T-helper 1 cell treated with Interleukin-12 subunit alpha and Interleukin-12 subunit beta and Interleukin-4 antibody, amounts not matched to agents 30 ng/mL and 1 ng/mL, for 36 hours (primary cell): Measurements from ENCODE around the gene KRTAP22-2. TPM values are rescaled to one million over a fixed set of nuclear protein-coding genes. Genes with fewer than 3 reads are reported as not detected.

Experiments
- intact Hi-C: fragments of 100-400 bp; cut with micrococcal nuclease; formaldehyde crosslinking; loops from one replicate; pipeline ENCODE4 v1.15.1; 2024
- total RNA-seq: library from RNA; stranded (reverse); gene quantifications from 2 replicates; pipeline ENCODE4 v1.2.3, GENCODE V29; 2022

Gene KRTAP22-2
- total RNA-seq: not detected in 2 replicates

DNA sequence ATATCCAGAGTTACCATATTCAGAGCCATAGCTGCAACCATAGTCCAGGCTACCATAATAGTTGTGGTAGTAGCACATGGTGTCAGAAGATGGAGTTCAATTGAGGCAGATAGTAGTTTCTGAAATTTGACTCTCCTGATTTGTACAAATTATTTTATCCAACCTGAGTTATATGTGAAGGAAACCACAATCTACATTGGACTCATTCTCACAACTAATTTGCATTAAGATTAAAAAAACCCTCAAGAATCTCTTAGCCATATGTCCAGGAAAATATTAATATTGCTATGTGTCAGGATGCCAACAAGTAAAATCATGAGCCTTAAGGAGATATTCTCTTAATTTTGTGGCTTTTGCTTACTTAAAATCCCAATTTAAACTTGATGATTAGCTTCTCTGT lies at the start of gene KRTAP22-2:
Gene KRTAP22-2 (minus strand): TSS at position 101 of the 400 bp plus-strand sequence.
- intact Hi-C loops: no loop called here

DNA sequence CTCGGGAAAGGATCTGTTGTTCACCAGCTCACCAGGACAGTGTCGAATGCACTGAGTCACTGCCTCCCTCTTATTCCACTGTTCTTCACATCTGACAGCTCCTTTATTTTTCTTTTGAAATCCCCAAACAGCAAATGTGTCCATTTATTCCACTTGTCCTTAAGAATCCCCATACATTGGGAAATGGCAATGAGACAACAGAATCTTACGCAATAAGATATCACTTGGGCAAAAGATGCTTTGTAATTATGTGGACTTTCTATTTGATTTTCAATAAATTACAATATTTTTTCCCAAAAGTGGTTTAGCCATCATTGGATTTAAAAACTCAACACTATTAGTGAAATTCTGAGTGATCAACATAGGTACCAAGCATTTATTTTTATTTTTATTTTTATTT lies 48.5 kb upstream of the KRTAP22-2 start:
- intact Hi-C loops: no loop called here

DNA sequence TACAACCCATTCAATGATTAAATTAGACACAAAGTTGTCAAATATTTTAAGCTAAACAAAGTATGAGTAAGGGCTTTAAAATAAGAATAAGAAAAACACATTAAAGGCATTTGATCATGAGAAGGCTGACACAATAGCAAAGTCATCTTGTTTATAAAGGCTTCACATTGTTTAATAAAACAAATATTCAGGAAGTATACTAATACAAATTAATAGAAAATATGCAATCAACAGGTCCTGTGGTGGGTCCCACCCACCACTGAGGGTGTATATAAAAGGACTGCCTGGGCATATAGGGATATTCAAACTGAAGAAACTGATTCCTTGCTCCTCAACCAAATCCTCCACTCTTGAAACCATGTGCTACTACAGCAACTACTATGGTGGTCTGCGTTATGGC lies 44.7 kb upstream of the KRTAP22-2 start, which contains the start of gene KRTAP20-2:
Gene KRTAP20-2 (plus strand): TSS at position 301 of the 400 bp plus-strand sequence. CDS start 58 bp downstream, at position 359.
- intact Hi-C loops: no loop called here

- intact Hi-C loops: no loop called here
Observed at GRCh38 chr21:30629200-30629599, 39.0 kb upstream of the KRTAP22-2 start.

- intact Hi-C loops: no loop called here
Observed at GRCh38 chr21:30628109-30628508, 37.9 kb upstream of the KRTAP22-2 start.

DNA sequence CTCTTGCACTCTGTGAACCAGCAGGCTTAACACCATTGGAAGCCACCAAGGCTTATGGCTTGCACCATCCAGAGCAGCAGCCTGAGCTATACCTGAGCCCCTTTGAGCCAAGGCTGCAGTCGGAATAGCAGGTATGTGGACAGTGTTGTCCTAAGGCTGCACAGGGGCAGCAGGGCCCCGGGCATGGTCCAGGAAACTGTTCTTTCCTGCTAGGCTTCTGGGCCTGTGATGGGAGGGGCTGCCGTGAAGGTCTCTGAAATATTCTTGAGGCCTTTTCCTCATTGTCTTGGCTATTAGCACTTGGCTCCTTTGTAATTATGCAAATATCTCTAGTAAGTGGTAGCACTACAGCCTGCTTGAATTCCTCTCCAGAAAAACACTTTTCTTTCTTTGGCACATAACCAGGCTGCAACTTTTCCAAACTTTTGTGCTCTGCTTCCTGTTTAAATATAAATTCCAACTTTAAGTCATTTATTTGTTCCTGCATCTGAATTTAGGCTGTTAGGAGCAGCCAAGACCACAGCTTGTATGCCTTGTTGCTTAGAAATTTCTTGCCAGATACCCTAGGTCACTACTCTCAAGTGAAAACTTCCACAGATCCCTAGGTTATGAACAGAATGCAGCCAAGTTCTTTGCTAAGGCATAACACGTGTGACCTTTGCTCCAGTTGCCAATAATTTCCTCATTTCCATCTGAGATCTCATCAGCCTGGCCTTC lies 35.4 kb upstream of the KRTAP22-2 start:
- intact Hi-C loops: no loop called here

GRCh38 chr21:30623362-30623761 lies 33.2 kb upstream of the KRTAP22-2 start:
- intact Hi-C loops: no loop called here

- intact Hi-C loops: no loop called here
Observed at GRCh38 chr21:30620522-30620921, 30.3 kb upstream of the KRTAP22-2 start, which contains the start of gene KRTAP20-4. Gene KRTAP20-4, plus strand, starts transcription at chr21:30620627.

DNA sequence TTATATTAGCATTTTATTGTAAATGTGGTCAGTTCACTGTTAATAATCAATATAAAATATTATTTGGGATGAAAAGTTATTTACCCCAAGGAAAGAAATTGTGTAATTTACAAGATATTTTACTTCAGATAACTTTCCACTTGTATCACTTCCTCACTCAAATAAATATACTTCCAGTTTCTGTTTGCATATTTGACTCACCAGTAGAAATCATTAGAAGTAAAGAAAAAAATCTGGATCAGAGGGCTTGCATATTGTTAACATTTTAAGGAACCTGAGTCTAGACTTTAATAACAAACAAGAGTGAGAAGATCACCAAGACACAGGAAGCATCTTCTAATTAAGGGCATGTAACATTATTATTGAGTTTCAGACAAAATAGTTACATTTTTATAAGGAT lies 29.9 kb upstream of the KRTAP22-2 start:
- intact Hi-C loops: no loop called here

DNA sequence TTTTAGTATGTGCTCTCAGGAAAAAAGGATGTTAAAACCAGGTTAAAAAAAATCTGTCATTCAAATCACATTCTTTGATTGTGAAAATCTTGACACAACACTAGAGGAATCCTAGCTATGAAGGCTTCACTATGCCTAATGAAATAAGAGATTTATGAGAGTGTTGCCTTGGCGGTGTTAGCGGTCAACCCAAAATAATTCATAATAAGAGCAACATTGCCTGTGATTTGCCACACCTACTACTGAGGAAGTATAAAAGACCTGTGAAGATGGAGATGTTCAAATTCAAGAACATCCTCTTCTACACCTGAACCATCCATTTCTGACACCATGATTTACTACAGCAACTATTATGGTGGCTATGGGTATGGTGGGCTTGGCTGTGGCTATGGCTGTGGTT lies 25.9 kb upstream of the KRTAP22-2 start, which contains the start of gene KRTAP20-1:
Gene KRTAP20-1 (plus strand): TSS at position 301 of the 400 bp plus-strand sequence. CDS start 30 bp downstream, at position 331.
- intact Hi-C loops: no loop called here

GRCh38 chr21:30615199-30615598 lies 25.0 kb upstream of the KRTAP22-2 start:
- intact Hi-C loops: no loop called here

DNA sequence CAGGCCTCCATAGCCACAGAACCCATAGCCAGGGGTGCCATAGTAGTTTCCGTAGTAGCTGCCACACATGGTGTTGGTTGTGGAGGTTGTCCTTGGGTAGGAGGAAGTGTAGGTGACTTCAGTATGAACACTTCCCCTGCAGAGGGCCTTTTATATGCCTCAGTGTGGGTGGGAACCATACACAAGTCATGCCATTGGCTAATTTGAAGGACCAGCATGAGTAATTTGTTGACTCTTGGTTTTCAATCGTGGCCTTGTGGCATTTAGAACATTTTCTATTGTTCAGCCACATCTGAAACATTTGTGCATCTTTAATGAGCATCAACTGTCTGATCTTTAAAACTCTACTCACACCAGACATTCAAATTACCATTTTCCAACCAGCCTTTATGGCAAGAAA lies 23.6 kb upstream of the KRTAP22-2 start, which contains the start of gene KRTAP6-1:
Gene KRTAP6-1 (minus strand): TSS at position 95 of the 400 bp plus-strand sequence. CDS start 26 bp downstream, at position 69.
- intact Hi-C loops: no loop called here

DNA sequence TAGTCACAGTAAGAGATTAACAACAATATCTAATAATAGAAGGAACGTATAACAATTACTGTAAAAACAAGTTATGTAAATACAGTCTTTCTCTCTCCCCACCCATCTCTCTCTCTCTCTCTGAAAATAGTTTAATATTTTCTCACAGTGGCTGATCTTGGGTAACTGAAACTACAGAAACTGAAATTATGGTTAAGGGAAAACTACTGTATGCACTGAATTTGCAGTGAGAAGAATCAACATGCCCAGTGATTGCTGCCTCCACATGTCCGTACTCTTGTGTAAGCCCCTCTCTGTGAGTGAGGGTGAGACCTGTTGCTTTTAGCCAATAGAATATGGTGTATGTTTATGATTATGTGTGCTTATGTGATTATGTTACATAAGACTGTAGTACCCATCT lies 21.9 kb upstream of the KRTAP22-2 start:
- intact Hi-C loops: no loop called here

DNA sequence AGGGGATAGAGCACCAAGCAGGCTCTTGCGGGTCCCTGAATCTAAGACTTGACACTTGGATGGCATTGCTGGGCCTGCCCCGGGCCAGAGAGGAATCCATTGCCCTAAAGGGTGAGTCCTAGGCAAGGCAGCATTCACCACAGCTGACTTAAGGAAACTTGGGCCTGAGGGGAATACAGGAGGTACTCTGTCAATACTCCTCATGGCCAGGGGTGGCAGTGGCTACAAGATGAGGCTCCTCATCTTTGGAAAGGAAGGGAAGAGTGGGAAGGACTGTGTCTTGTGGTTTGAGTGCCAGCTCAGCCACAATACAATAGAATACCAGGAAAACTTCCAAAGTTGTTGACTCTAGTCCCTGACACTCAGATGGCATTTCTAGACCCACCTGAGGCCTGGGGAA lies 15.8 kb upstream of the KRTAP22-2 start:
- intact Hi-C loops: no loop called here

GRCh38 chr21:30600787-30601186 lies 10.6 kb upstream of the KRTAP22-2 start, which contains the start of gene KRTAP22-1:
Gene KRTAP22-1, plus strand, starts transcription at chr21:30601087.
- intact Hi-C loops: no loop called here

DNA sequence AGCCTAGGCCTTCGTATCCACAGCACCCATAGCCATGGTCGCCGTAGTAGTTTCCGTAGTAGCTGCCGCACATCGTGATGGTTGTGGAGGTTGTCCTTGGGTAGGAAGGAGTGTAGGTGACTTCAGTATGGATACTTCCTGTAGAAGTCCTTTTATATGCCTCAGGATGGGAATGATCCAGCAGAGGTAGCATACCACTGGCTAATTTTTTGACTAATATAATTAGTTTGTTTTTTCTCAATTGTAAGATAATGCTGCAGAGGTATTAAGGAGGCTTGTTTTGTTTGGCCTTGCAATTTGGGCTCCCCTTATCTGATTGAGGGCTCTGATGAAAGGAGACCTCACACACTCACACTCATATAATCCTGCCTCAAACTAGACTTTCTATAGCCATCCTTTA lies 8.6 kb upstream of the KRTAP22-2 start, which contains the start of gene KRTAP6-2:
Gene KRTAP6-2 (minus strand): TSS at position 101 of the 400 bp plus-strand sequence. CDS start 28 bp downstream, at position 73.
- intact Hi-C loops: no loop called here

DNA sequence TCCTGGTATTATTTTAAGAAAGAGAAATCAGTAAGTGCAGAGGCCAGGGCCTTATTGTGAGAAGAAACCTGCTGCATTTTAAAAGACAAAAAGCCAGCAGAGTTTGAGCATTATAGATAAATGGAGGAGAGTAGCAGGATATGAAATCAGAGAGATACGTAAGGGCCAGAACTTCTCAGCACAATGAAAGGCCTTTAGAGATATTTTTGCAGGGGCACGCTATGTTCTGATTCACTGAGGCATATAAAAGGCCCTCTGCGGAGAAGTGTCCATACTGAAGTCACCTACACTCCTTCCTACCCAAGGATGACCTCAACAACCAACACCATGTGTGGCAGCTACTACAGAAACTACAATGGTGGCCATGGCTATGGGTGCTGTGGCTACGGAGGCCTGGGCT lies 1.9 kb upstream of the KRTAP22-2 start, which contains the start of gene KRTAP6-3:
Gene KRTAP6-3 (plus strand): TSS at position 301 of the 400 bp plus-strand sequence. CDS start 6 bp downstream, at position 307.
- intact Hi-C loops: no loop called here

GRCh38 chr21:30582870-30583269 lies 7.3 kb downstream of the KRTAP22-2 start:
- intact Hi-C loops: no loop called here

GRCh38 chr21:30580132-30580531 lies 10.1 kb downstream of the KRTAP22-2 start:
- intact Hi-C loops: no loop called here

DNA sequence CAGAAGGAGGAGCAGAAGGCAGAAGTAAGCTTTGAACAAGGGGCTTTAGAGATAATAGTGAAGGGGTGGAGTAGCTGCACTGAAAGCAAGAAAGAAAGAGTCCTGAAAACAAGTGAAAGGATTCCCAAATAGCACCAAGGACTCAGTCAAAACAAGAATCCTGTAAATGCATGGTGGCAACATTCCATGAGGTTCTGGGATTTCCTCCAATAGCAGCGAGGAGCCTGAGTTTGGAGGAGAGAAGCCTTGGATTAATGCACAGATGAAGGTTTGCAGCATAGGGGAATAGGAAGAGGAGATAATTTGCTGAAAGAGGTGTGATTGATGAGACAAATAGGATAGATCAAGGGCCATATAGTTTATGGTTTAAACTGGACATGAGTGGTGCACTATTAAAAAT lies 10.9 kb downstream of the KRTAP22-2 start:
- intact Hi-C loops: no loop called here

- intact Hi-C loops: no loop called here
Observed at GRCh38 chr21:30577766-30578165, 12.4 kb downstream of the KRTAP22-2 start.

- intact Hi-C loops: no loop called here
Observed at GRCh38 chr21:30567617-30568016, 22.6 kb downstream of the KRTAP22-2 start.

GRCh38 chr21:30563630-30564029 lies 26.6 kb downstream of the KRTAP22-2 start:
- intact Hi-C loops: no loop called here
